ENCODE measurements around the gene PTPRM.

GRCh38 chr18:7754725-7755181, 187.6 kb downstream of the PTPRM start:
- no peak for TF ChIP-seq POLR2AphosphoS5 (IDR thresholded peaks at IDR 0.05; ENCODE audit: low read depth)
- TF ChIP-seq EZH2 (IDR thresholded peaks at IDR 0.05; ENCODE audit: low read depth, unreplicated experiment) = no peak
- no peak for TF ChIP-seq CTCF (conservative IDR thresholded peaks at IDR 0.05; ENCODE audit: low read depth in 2 of 2)
- no peak for TF ChIP-seq CREB1 (CRISPR knock-in tag; IDR thresholded peaks at IDR 0.05; ENCODE audit: low read depth)
- TF ChIP-seq ETS1 (IDR thresholded peaks at IDR 0.05) = no peak
- no peak for TF ChIP-seq JUNB (IDR thresholded peaks at IDR 0.05; ENCODE audit: unreplicated experiment)
